Activated T-helper 17 cell treated with anti-CD3 and anti-CD28 coated beads, Interleukin-2, amount 50 U/mL, for 72 hours (primary cell): ENCODE measurements around the gene CBX5. TPM values are rescaled to one million over a fixed set of nuclear protein-coding genes. Genes with fewer than 3 reads are reported as not detected.

ENCODE experiments used
- total RNA-seq, 2 donors: library from RNA; stranded (reverse); gene quantifications; one replicate each; pipeline ENCODE4 v1.2.3, GENCODE V29; 2022

CBX5 gene
- total RNA-seq, 2 donors from 2014 or later = 82.0 to 89.7 TPM

Other genes starting within 250 kb of the CBX5 start
- not detected for gene HOXC5, start 247.1 kb downstream of the CBX5 start, total RNA-seq
- gene HOXC4, start 226.3 kb downstream of the CBX5 start, total RNA-seq = under 1 TPM in 1 of 2 donors, not detected in 1; 0.16 TPM
- gene SMUG1, start 91.1 kb downstream of the CBX5 start, total RNA-seq = 10 to 100 TPM; 24.2 to 28.7 TPM
- gene HNRNPA1, start 604 bp upstream of the CBX5 start, total RNA-seq = 1,000 to 10,000 TPM; 1,204 to 1,551 TPM
- not detected for gene NFE2, start 20.9 kb upstream of the CBX5 start, total RNA-seq
- 10 to 100 TPM; 75.4 to 86.8 TPM for gene COPZ1, start 45.0 kb upstream of the CBX5 start, total RNA-seq
- gene GPR84, start 84.4 kb upstream of the CBX5 start, total RNA-seq = 1 to 10 TPM in 1 of 2 donors, under 1 TPM in 1; 0.24 to 2.2 TPM
- 1 to 10 TPM in 1 of 2 donors, under 1 TPM in 1; 0.48 to 2.6 TPM for gene ZNF385A, start 104.6 kb upstream of the CBX5 start, total RNA-seq
- gene ITGA5, start 139.1 kb upstream of the CBX5 start, total RNA-seq = 100 to 1,000 TPM in 1 of 2 donors, 10 to 100 TPM in 1; 29.9 to 211 TPM
- gene GTSF1, start 193.5 kb upstream of the CBX5 start, total RNA-seq = 10 to 100 TPM; 16.4 to 21.2 TPM
- 100 to 1,000 TPM; 152 to 189 TPM for gene NCKAP1L, start 217.6 kb upstream of the CBX5 start, total RNA-seq